H1 (cell line): ENCODE measurements around the gene KRT222. TPM values are rescaled to one million over a fixed set of nuclear protein-coding genes. Genes with fewer than 3 reads are reported as not detected.

Source experiments
- CTCF ChIA-PET: fragments of 300-600 bp; sonication (Branson Sonifier 250); formaldehyde crosslinking; loops from one replicate; lab custom pipeline; 2021; ENCODE audit not compliant: partially characterized antibody; lab: Charles Lee
- POLR2A ChIA-PET: fragments of 300-600 bp; sonication (Branson Sonifier 250); formaldehyde crosslinking; loops from one replicate; lab custom pipeline; 2021; ENCODE audit warnings: inconsistent platforms; ENCODE audit not compliant: partially characterized antibody; lab: Charles Lee
- DNase-seq, 2 experiments: peaks; one replicate each; pipeline versions ENCODE4 v3.0.0 to v3.0.0-alpha.2; 2010 to 2022; ENCODE audit warnings: low spot score in 2 of 2, low read depth in 1 of 2, mixed read lengths in 1 of 2
- FAIRE-seq: peaks from 2 replicates; lab custom pipeline; 2011; peaks lifted over from hg19 to GRCh38; lab: Jason Lieb, UNC
- H2AFZ ChIP-seq: 2 replicates; pipeline ENCODE4 v1.8.1; 2012; ENCODE audit warnings: low read length, inconsistent platforms
- H2AK5ac ChIP-seq: 2 replicates; pipeline ENCODE4 v1.6.1; 2013; ENCODE audit warnings: low read depth, low read length
- H2BK120ac ChIP-seq: replicated peaks from 2 replicates; pipeline ENCODE3; 2013; ENCODE audit warnings: low read depth, low read length, inconsistent platforms
- H2BK12ac ChIP-seq: 2 replicates; pipeline ENCODE4 v1.6.1; 2013; ENCODE audit warnings: low read depth, low read length
- H2BK15ac ChIP-seq: 2 replicates; pipeline ENCODE4 v1.6.1; 2013; ENCODE audit warnings: low read length
- H2BK20ac ChIP-seq: 2 replicates; pipeline ENCODE4 v1.6.1; 2013; ENCODE audit warnings: low read length
- H2BK5ac ChIP-seq: 2 replicates; pipeline ENCODE4 v1.6.1; 2013; ENCODE audit warnings: low read depth, low read length
- H3K14ac ChIP-seq: 2 replicates; pipeline ENCODE4 v1.6.1; 2013; ENCODE audit warnings: inconsistent platforms; ENCODE audit not compliant: insufficient read length
- H3K18ac ChIP-seq: 2 replicates; pipeline ENCODE4 v1.6.1; 2013; ENCODE audit warnings: low read length; ENCODE audit errors: extremely low read depth
- H3K23ac ChIP-seq: 2 replicates; pipeline ENCODE4 v1.6.1; 2013; ENCODE audit warnings: inconsistent platforms; ENCODE audit not compliant: insufficient read length
- H3K23me2 ChIP-seq: 2 replicates; pipeline ENCODE4 v1.6.1; 2013; ENCODE audit warnings: low read depth, low read length
- H3K27ac ChIP-seq: 2 replicates; pipeline ENCODE4 v1.6.1; 2011; ENCODE audit warnings: low read depth, low read length, inconsistent platforms
- H3K27me3 ChIP-seq, 4 experiments: replicated peaks in 1 of 4; 1 replicate in 1 of 4; 2 replicates in 3 of 4; pipeline versions ENCODE4 v1.6.1 to v1.8.1; 2011 to 2013; ENCODE audit warnings: low read length in 3 of 4, mild to moderate bottlenecking in 3 of 4, inconsistent platforms in 2 of 4, mixed read lengths in 2 of 4, moderate library complexity in 1 of 4; ENCODE audit not compliant: control insufficient read depth in 3 of 4, insufficient read depth in 3 of 4; ENCODE audit errors: extremely low read depth in 1 of 4
- H3K36me3 ChIP-seq, 4 experiments: 2 replicates each; pipeline versions ENCODE4 v1.6.1 to v1.8.1; 2011 to 2013; ENCODE audit warnings: mild to moderate bottlenecking in 4 of 4, low read length in 3 of 4, moderate library complexity in 2 of 4, control low read depth in 1 of 4, inconsistent platforms in 1 of 4; ENCODE audit not compliant: insufficient read depth in 4 of 4, control insufficient read depth in 2 of 4
- H3K4ac ChIP-seq: replicated peaks from 2 replicates; pipeline ENCODE3; 2013; ENCODE audit warnings: low read length, low read depth, mixed read lengths, inconsistent platforms; ENCODE audit not compliant: insufficient read length
- H3K4me1 ChIP-seq, 4 experiments: replicated peaks in 1 of 4; 1 replicate in 1 of 4; 2 replicates in 3 of 4; pipeline versions ENCODE4 v1.6.1 to v1.8.1; 2011 to 2013; ENCODE audit warnings: low read length in 3 of 4, inconsistent platforms in 2 of 4, mixed read lengths in 1 of 4; ENCODE audit not compliant: insufficient read depth in 4 of 4, control insufficient read depth in 3 of 4
- H3K4me2 ChIP-seq, 2 experiments: 2 replicates each; pipeline versions ENCODE4 v1.6.1 to v1.8.1; 2011 to 2013; ENCODE audit warnings: low read depth in 2 of 2, low read length in 2 of 2, control low read depth in 1 of 2, inconsistent platforms in 1 of 2, mild to moderate bottlenecking in 1 of 2; ENCODE audit not compliant: insufficient read depth in 1 of 2
- H3K4me3 ChIP-seq, 4 experiments: fragments of 200-600, 300-600 bp in 1 of 4; sonication (generic), shearing (Covaris generic), sonication (Bioruptor Twin) in 1 of 4; 2 replicates each; pipeline versions ENCODE4 v1.5.1 to v1.8.1; 2011 to 2016; ENCODE audit warnings: low read length in 4 of 4, low read depth in 3 of 4, control low read depth in 2 of 4, inconsistent platforms in 2 of 4, mild to moderate bottlenecking in 2 of 4, mixed read lengths in 1 of 4, moderate library complexity in 1 of 4; ENCODE audit not compliant: insufficient read depth in 2 of 4; ENCODE audit errors: extremely low read depth in 1 of 4
- H3K56ac ChIP-seq: replicated peaks from 2 replicates; pipeline ENCODE3; 2013; ENCODE audit warnings: low read depth, mild to moderate bottlenecking, mixed read lengths, low read length, inconsistent platforms; ENCODE audit not compliant: insufficient read length
- H3K79me1 ChIP-seq: 2 replicates; pipeline ENCODE4 v1.6.1; 2013; ENCODE audit warnings: low read depth, low read length, control low read depth
- H3K79me2 ChIP-seq, 2 experiments: 2 replicates each; pipeline versions ENCODE4 v1.6.1 to v1.8.1; 2012 to 2013; ENCODE audit warnings: low read length in 2 of 2, mild to moderate bottlenecking in 2 of 2, inconsistent platforms in 1 of 2; ENCODE audit not compliant: insufficient read depth in 2 of 2, control insufficient read depth in 1 of 2
- H3K9ac ChIP-seq, 4 experiments: replicated peaks in 1 of 4; 1 replicate in 1 of 4; 2 replicates in 3 of 4; pipeline versions ENCODE4 v1.6.1 to v1.8.1; 2011 to 2013; ENCODE audit warnings: low read depth in 3 of 4, low read length in 3 of 4, control low read depth in 2 of 4, mild to moderate bottlenecking in 2 of 4, moderate library complexity in 2 of 4, inconsistent platforms in 1 of 4; ENCODE audit errors: extremely low read depth in 1 of 4
- H3K9me3 ChIP-seq, 2 experiments: 2 replicates each; pipeline versions ENCODE4 v1.6.1 to v1.8.1; 2012 to 2013; ENCODE audit warnings: mild to moderate bottlenecking in 2 of 2, moderate library complexity in 2 of 2, control low read depth in 1 of 2, inconsistent platforms in 1 of 2, low read depth in 1 of 2, low read length in 1 of 2, mixed read lengths in 1 of 2; ENCODE audit not compliant: insufficient read depth in 2 of 2
- H4K20me1 ChIP-seq, 2 experiments: replicated peaks in 1 of 2; 2 replicates each; pipeline versions ENCODE3 to v1.8.1; 2011 to 2013; ENCODE audit warnings: inconsistent platforms in 2 of 2, low read length in 2 of 2, mild to moderate bottlenecking in 1 of 2; ENCODE audit not compliant: insufficient read depth in 2 of 2, control insufficient read depth in 1 of 2
- H4K5ac ChIP-seq: 2 replicates; pipeline ENCODE4 v1.6.1; 2013; ENCODE audit warnings: low read length, low read depth, mixed read lengths, inconsistent platforms; ENCODE audit not compliant: insufficient read length
- H4K8ac ChIP-seq: 2 replicates; pipeline ENCODE4 v1.8.0; 2013; ENCODE audit warnings: mild to moderate bottlenecking, moderate library complexity, low read length, inconsistent platforms; ENCODE audit not compliant: insufficient read depth; ENCODE audit errors: extremely low read depth
- H4K91ac ChIP-seq: replicated peaks from 2 replicates; pipeline ENCODE3; 2013; ENCODE audit warnings: low read length, mixed read lengths, inconsistent platforms; ENCODE audit not compliant: insufficient read length
- EP300 ChIP-seq, 2 experiments: IDR thresholded peaks; 1 replicate in 1 of 2; 2 replicates in 1 of 2; pipeline ENCODE4 v1.6.1; 2011 to 2012; ENCODE audit warnings: low read depth in 2 of 2, low read length in 2 of 2, mild to moderate bottlenecking in 2 of 2, borderline replicate concordance in 1 of 2, inconsistent platforms in 1 of 2, moderate library complexity in 1 of 2
- FOSL1 ChIP-seq: IDR thresholded peaks from 2 replicates; pipeline ENCODE4 v1.6.1; 2011; ENCODE audit warnings: mild to moderate bottlenecking, low read depth, low read length, moderate library complexity; ENCODE audit not compliant: insufficient read depth
- POU5F1 ChIP-seq: IDR thresholded peaks from 2 replicates; pipeline ENCODE4 v1.6.1; 2011; ENCODE audit warnings: low read depth, mild to moderate bottlenecking, low read length, moderate library complexity
- TEAD4 ChIP-seq: IDR thresholded peaks from 2 replicates; pipeline ENCODE4 v1.6.1; 2012; ENCODE audit warnings: low read depth, low read length, inconsistent platforms, mixed read lengths
- WGBS, 2 experiments: shearing (Covaris generic) in 1 of 2; methylation state at CpG; one replicate each; pipeline versions ENCODE4 v1.1.6 to v1.1.7; 2013 to 2015; ENCODE audit warnings: low lambda C conversion rate in 2 of 2, mixed read lengths in 2 of 2, inconsistent platforms in 1 of 2, low coverage in 1 of 2, missing lambda C conversion rate in 1 of 2; ENCODE audit not compliant: insufficient replicate concordance in 2 of 2, insufficient coverage in 1 of 2, insufficient read length in 1 of 2; ENCODE audit errors: extremely low coverage in 1 of 2, missing lambda C conversion rate in 1 of 2; 5-methylcytosine and 5-hydroxymethylcytosine counted together
- polyA plus RNA-seq, 7 experiments: library from polyadenylated mRNA; depleted of rRNA in 3 of 7; stranded (reverse) in 5 of 7; unstranded in 2 of 7; fragments of >200 nt in 5 of 7; fragments of 200-250 nt in 2 of 7; gene quantifications; 1 replicate in 5 of 7; 2 replicates in 1 of 7; 4 replicates in 1 of 7; pipeline versions ENCODE4 v1.2.1 to v1.2.3, GENCODE V29; 2011 to 2013; ENCODE audit warnings: missing spikeins in 2 of 7, mixed read lengths in 2 of 7
- total RNA-seq: library from RNA; stranded (reverse); fragmentation: NEBNext Ultra II Directional; extraction: Animal tissue kit (Norgen Biotek cat#: 25700); gene quantifications from 2 replicates; pipeline ENCODE4 v1.2.1, GENCODE V29; 2021
- TF ChIP-seq, protein P1 (sequence below): IDR thresholded peaks from 2 replicates; pipeline ENCODE4 v1.6.1; 2011; ENCODE audit warnings: low read depth, mild to moderate bottlenecking, low read length; ENCODE audit not compliant: insufficient read depth

KRT222 gene
- total and polyA plus RNA-seq, 2 of the 8 experiments (the other 6 are each of a cell fraction or from before 2014, with no cell fraction given): 0.08 to 0.61 TPM

DNA sequence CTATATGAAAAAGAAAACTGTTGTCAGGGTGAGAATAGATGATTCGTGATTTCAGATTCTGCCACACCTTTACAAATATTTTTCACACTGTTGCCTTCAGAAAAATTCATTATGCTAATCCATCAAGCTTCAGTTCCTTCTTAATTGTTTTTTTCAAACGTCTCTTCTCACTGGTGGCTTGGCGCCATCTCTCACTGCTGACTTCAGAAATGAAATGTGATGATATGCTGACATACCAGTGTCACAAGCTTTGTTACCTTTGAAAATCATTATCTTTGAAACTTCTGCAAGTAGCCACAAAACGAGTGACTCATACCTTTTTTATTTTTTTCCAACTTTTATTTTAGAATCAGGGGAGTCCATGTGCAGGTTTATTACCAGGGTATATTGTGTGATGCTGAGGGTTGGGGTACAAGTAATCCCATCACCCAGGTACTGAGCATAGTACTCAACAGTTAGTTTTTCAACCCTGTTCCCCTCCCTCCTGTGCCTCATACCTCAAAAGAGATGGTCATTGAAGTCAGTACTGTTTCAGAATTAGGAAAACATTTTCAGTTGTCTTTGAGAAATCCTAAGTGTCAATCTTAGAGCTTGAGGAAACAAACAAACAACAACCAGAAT is 14.0 kb upstream of the KRT222 start:
- Histone ChIP-seq H3K23ac (no peak overlapping the region), H2AK5ac (no peak overlapping the region), H2AFZ (no peak overlapping the region), H3K23me2 (no peaks in the 10 kb centered on the region), H2BK20ac (no peak overlapping the region), H3K4me3 (no peak overlapping the region), H2BK12ac (no peak overlapping the region), H3K27me3 (no peaks in the 10 kb centered on the region; a peak in 1 of 7 replicates), H4K91ac (no peak overlapping the region), H3K14ac (no peak overlapping the region), H3K4ac (no peak overlapping the region), H3K79me1 (no peaks in the 10 kb centered on the region), H4K8ac (no peak overlapping the region), H3K9ac (no peak overlapping the region), H3K9me3 (no peaks in the 10 kb centered on the region), H2BK15ac (no peak overlapping the region), H2BK120ac (no peak overlapping the region), H3K79me2 (no peaks in the 10 kb centered on the region), H3K18ac (no peak overlapping the region), H3K56ac (no peak overlapping the region), H2BK5ac (no peak overlapping the region), H4K5ac (no peak overlapping the region), H3K4me1 (no peaks in the 10 kb centered on the region), H4K20me1 (no peaks in the 10 kb centered on the region), H3K27ac (no peak overlapping the region), H3K4me2 (no peak overlapping the region), H3K36me3 (no peaks in the 10 kb centered on the region)
- no peak for DNase-seq
- TF ChIP-seq EP300 (IDR thresholded peaks at IDR 0.05; ENCODE audit: borderline replicate concordance in 1 of 2, low read depth in 2 of 2, low read length in 2 of 2) (no peak), POU5F1 (no peak), TEAD4 (no peak), FOSL1 (no peak)
- TF ChIP-seq, protein P1, sequence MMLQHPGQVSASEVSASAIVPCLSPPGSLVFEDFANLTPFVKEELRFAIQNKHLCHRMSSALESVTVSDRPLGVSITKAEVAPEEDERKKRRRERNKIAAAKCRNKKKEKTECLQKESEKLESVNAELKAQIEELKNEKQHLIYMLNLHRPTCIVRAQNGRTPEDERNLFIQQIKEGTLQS: no peak
- 85% methylated on average over 4 of the region's 4 CpGs; no CpG with 5 or more reads in 1 of the 2 experiments for WGBS, 2 experiments
- ChIA-PET POLR2A (interaction anchor here (0.9 kb wide), 1 partner anchor 31 kb away, joined by 5 read pairs; the partner anchor contains the start of gene SMARCE1), CTCF (interaction anchor here (0.6 to 0.7 kb wide), 2 partner anchors 9 to 396 kb away, joined by 3 to 6 read pairs; no protein-coding TSS in a partner anchor)
- FAIRE-seq: peak; percentile 55
